Activated CD8-positive, alpha-beta memory T cell treated with anti-CD3 and anti-CD28 coated beads, Interleukin-2, amount 50 U/mL, for 24 hours (primary cell): ENCODE data around the gene PRICKLE4.

Experiments
- DNase-seq: peaks from one replicate; pipeline ENCODE4 v3.0.0-alpha.2; 2020; ENCODE audit errors: extremely low read depth

PRICKLE4 gene, protein sequence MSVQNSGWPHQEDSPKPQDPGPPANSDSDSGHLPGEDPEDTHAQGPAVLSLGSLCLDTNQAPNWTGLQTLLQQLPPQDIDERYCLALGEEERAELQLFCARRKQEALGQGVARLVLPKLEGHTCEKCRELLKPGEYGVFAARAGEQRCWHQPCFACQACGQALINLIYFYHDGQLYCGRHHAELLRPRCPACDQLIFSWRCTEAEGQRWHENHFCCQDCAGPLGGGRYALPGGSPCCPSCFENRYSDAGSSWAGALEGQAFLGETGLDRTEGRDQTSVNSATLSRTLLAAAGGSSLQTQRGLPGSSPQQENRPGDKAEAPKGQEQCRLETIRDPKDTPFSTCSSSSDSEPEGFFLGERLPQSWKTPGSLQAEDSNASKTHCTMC

DNA sequence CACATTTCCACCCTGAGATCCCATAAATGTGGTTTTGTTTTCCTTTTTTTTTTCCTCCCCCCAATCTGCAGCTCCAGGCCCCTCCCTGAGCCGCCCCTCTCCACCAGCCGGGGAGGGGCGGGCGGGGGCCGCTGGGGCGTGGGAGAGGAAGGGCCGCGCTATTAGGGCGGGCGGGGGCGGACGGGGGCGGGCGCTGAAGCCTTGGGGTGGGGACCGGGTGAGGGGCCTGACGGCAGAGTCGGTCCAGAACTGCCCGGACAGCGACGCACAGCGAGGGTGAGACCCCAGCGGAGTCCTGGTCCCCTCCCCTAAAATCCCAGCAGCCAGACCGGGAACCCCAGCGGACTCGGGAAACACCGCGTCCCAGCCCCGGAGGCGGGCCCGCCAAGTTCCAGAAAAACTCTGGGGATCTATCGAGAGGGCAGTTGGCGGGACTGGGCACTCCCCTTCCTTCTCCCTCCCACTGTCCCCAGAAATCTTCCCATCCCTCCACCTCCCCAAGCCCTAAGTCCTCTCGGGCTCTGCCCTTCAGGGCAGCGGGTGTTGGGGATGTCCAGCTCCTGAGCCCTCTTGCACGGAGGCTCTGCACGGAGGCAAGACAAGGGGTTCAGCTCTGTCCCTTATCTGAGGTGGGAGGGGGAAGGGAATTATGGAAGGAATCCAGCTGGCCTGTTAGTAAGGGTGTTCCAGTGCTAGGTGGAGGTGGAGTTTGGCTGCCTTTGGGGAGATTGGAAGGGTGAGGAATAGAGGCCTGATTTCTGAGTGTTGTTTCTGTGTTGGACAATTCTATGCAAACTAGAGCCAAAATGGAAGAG is at the start of gene PRICKLE4:
Gene PRICKLE4 (plus strand): TSS at position 232 of the 815 bp plus-strand sequence. CDS start 2,692 bp downstream, outside the sequence.
- DNase-seq, result no peak

DNA sequence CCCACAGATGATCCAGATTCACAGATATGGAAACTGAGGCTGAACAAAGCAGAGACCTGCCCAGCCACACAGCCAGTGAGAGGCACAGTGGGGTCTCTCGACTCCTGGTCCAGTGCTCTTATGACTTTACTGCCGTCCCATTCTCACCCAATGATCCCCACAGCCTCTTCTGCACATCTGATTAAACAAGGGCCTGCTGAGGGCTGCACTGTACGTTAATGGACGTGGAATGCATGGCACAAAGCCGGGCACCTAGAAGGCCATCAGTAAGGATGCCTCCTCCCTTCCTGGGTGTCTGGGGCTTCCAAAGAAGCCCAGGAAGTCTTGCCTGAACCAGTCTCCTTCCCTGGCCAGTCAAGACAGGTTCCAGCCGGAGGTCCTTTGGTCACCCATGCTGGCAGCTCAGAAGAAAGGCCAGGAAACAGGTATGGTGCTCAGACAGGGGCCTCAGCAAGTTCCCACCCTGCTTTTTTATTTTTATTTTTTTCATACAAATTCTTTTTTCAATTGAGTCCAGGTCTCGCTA is 49.0 kb upstream of the PRICKLE4 start:
- no peak for DNase-seq

DNA sequence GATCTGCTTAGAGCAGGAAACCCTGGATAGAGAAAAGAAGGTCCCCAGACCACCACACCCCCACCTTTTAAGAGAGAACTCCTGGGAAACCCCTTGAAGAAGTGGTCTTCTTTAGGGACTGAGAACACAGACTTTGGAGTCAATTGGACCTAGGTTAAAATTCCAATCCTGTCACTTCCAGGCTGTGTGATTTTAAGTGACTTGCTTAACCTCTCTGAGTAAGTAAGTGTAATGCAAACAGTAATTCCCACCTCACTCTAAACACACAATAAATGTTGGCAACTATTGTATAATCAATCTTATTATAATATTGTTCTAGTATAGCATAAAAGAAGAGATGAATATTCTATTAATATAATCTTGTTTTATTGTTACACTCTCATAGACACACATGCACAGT is 48.4 kb upstream of the PRICKLE4 start:
- DNase-seq, result no peak

DNA sequence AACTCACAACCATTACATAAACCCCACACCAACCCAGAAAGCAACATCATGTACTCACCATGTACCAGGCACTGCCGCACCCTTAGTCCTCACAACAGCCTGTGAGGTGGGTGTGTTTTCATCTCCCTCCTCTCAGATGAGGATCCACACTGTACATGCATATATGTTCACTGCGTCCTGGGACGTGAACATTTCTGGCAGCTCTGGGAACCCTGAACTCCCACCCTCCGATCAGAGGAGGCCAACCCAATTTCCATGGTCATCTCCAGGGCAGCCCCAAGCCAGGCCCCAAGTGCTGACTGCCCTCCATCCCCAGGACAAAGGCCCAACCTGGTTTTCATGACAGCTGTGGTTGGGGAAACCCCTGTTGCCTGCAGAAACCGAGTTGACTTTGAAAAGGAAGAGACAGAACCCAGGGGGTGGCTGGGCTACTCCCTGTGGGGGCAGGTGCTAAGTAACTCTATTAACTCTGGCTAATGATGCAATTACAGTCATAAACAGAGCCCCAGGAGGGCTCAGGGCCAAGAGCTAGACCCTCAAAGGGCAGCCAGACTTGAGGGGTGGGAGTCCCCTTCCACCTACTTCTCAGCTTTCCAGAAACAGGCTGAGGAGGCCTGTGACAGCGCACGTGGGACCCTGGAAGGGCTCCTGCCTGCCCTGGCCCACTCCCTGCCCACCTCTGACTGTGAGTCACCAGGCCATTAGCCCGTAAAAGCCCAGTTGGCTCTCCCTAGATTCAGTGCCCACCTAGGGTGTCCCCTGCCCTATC is 47.8 kb upstream of the PRICKLE4 start:
- DNase-seq, result no peak

DNA sequence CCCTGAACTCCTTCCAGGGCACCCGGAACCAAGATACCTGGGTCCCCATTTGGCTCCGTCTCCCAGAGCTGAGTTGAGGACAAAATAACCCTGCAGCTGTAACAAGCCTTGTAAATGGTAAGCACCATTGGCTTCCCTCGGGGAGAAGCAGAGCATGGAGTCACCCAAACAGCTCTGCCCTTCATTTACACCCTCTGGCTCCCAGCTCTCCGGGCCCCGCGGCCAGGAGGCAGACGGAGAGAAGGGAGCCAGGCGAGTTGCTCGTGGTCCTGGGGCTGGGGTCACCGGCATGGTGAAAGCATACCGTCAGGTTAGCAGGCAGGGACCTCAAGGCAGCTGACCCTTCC is 47.2 kb upstream of the PRICKLE4 start:
- DNase-seq, result no peak

DNA sequence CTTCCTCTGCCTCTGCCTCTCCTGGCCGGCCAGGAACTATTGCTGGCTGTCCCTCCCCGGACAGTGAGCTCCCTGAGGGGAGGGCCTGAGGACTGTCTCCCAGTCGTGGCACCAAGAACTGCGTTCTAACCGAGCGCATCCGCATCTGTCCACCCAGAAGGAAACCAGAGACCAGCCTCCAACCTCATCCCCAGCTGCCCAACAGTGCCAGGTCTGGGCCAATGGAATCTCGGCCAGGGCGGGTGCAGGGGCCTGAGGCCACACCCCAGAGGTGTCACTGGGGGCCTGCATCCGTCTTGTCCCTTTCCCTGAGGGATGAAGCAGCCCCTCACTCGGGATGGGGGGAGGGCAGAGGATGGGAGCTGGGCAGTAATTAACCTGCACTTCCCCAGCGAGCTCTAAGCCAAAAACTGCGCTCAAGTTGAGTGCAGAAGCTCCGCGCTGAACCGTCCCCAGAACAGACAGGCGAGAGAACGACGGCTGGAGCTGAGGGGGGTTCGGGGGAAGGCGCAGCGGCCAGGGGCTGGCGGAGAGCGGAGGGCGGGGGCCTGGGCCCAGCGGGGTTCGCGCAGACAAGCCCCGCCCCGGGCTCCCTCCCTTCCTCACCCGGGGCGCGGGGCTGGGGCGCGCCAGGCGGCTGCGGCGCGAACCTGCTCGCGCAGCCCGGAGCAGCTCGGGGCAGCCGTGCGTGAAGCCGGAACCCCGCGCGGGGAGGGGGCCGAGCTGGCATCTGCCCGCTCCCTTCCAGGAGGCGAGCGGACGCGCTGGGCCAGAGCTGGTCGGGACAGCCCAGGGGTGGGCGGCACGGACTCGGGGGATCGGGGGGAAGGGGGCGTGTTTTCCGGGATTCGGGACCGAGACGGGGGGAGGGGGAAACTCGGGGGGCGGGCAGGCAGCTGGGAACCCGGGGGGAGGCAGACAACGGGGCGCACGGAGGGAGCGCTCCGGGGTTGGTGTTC is 46.6 kb upstream of the PRICKLE4 start:
- no peak for DNase-seq

DNA sequence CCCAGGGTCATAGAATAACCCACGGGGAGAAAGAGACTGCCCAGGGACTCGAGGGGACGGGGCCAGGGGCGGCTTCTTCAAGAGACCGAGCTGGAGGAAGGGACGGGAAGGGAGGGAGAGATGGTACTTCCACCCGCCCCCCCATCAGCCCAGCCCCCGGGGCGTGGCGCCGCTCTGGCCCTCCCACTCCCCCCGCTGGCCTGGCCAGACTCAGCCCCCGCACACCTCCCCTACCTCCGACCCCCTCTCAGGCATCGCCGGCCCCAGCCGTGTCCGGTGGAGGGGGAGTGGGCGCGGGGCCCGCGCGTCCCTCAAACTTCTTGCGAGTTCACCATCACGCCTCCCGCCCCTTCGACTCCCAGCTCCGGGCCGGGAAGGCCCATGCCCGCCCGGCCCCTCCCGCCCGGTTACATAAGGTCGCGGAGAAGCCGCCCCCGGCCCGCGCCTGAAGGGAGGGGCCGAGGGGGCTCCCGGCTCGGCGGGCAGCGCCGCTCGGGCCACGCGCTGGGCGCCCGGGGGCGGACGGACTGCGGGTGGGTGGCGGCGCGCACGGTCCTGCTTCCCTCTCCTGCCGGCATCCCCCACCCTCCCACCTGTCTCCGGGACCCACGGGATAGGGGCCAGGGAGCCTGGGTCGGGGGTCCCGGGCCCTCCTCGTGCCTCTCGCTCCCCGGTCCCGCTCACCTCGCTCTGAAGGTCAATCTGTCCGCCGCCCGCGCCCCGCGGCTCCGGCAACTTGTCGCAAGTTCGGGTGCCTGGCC is 45.7 kb upstream of the PRICKLE4 start:
- DNase-seq, result no peak

DNA sequence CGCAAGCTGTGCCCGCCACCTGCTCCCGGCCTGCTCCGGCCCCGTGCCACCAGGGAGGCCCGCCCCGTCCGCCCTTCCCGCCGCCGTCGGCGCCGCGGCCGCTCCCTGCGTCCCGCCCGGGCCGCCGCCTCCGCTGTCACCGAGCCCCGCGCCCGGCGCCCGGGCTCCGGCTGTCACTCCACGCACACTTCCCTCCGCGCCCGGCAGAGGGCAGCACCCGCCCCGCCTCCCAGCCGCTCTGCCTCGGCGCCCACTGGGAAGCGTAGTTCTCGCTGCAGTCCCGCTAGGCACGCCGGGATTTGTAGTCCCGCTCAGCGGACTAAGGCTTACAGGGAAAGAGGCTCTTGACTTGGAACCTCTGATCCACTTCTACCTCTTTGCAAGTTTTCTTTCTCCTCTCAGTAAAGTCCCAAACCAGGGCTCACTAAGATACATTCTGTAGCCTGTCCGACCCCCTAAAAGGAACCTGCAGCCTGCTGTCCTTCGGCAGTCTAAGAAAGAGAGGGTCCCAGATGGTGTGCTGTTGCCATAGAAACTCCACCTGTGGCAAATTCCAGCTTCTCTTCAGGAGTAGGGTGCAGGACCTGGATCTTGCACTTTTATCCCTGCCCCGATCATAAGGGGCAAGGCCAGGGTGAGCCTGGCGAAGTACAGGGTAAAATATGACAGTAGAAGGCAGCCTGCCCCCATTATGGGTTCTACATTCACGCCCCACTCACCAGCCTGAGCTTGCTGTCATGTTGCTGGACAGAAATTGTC is 45.0 kb upstream of the PRICKLE4 start, which contains the start of gene TFEB:
Gene TFEB (minus strand): TSS at position 182 of the 759 bp plus-strand sequence. CDS start 44,395 bp downstream, outside the sequence.
- peak; percentile 73 for DNase-seq

DNA sequence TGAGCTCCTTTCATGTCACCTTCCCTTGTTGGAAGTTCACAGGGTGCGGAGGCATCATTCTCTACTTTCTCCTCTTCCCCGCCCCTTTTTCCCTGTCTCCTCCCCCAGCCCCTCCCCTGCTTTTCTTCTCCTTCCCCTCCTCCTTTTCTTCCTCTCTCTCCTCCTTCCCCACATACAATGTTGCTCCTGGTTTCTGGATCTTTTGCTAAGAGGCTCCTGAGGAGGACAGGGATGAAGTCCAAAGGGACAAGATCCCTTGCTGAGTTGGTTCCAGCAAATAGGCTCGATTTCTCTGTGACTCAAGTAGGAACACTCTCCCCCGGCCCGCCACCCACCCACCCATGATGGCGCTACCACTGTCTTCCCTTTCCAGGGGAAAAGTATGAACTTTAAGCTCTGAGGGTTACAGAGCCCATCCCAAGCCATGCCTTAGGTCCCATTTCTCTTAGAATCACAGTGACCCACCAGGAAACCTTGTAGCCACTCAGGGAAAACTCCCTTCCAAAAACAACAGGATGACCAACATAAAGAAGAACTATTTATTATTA is 44.3 kb upstream of the PRICKLE4 start:
- no peak for DNase-seq

DNA sequence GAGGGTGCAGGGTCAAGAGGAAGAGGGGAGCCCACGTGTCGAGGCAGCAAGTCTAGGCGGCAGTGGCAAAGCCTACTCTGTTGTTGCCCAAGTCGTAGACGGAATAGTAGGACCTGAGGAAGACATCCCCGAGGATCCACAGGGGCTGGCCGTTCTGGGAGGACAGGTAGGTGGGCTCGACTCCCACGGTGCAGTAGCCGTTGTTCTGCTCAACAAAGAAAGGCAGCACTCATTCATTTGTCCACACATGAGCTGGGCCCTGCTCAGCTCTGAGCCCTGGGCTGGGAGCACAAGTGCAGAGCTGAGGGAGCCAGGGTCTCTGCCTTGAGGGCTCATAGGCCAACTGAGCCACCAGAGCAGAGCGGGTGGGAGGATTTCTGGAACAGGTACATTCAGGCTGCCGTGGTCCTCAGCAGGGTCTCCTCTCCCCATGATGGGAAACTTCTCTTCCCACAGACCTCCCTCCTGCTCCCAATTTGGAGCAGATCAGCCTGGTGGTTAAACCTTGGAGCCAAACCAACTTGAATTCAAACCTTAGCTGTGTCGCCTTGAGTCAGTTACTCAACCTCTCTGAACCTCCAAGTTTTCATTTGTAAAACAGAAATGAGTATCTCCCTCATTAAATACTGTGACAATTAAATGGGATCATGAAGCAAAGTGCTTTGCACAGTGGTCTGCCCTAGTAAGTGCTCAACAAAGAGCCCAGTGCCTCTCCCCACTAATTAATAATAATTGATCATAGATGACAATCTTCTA is 43.6 kb upstream of the PRICKLE4 start:
- no peak for DNase-seq

DNA sequence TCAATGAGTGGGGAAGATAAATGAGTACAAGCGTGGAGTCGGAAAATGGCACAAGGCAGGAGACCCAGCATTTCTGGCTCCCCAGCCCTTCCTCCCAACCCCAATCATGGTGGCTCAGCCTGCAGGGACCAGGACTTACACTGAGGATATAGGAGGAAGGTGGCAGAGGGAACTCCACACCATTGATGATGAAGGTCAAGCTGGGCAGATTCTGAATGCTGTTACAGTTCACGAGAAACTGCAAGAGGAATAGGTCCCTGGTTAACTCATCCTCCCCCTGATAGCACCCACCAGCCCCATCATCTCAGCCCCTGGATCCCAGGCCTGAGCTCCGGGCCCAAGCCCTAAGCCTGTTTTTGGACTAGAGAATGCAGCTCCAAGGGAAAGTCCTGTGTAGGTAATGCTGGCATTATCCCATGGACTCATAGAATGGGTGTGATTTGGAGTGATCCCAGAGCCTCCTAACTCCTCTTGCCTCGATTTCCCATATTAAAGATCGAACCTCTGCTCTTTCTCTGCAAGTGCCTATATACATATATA is 42.9 kb upstream of the PRICKLE4 start:
- no peak for DNase-seq

DNA sequence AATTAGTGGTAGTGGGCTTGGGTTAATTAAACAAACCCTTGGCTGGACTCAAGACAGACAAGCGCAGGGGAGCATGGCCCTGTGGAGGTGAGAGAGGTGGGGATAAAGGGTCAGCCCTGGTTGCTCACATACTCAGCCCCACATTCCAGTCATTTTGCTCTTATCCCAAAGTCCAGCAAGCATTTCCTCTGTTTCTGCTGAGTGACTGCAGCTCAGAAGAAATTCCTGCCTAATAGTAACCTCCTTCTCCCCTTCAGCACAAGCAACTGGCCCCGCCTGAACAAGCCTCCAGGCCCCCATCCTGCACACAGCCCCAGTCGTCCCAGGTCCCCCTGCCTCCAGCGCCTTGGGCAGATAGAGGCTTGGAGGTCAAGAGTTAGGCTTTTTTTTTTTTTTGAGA is 41.5 kb upstream of the PRICKLE4 start:
- DNase-seq, result no peak

DNA sequence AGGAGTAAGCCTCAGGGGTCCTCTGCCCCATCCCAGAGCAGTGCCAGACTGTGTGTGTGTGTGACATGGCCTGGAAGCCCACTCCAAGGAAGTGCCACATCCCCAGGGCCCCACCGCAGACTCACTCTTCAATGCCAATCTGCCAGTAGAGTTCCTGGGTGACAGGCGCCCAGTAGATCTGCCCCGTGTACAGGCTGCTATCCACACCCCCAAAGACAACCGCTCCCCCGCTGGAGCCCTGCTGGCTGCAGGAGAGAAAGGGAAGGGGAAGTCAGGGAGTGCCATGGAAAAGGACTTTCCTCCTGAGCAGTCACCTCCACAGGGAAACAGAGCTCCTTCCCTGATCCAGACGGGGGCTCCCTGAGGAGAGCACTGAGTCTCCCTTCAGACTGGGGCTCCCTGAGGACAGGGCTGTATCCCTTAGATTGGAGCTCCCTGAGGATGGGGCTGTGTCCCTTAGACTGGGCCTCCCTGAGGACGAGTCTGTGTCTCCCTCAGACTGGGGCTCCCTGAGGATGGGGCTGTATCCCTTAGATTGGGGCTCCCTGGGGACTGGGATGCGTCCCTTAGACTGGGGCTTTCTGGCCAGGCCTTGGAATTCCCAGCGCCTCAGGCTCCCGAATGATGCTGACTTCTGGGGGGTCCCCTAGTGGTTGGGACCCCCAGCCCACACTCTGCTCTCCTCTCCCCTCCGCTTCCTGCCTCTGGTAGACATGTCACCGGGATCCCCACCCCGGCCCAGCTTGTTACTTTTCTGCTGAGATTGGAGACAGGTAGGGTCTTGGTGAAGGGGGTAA is 40.0 kb upstream of the PRICKLE4 start:
- DNase-seq, result no peak

DNA sequence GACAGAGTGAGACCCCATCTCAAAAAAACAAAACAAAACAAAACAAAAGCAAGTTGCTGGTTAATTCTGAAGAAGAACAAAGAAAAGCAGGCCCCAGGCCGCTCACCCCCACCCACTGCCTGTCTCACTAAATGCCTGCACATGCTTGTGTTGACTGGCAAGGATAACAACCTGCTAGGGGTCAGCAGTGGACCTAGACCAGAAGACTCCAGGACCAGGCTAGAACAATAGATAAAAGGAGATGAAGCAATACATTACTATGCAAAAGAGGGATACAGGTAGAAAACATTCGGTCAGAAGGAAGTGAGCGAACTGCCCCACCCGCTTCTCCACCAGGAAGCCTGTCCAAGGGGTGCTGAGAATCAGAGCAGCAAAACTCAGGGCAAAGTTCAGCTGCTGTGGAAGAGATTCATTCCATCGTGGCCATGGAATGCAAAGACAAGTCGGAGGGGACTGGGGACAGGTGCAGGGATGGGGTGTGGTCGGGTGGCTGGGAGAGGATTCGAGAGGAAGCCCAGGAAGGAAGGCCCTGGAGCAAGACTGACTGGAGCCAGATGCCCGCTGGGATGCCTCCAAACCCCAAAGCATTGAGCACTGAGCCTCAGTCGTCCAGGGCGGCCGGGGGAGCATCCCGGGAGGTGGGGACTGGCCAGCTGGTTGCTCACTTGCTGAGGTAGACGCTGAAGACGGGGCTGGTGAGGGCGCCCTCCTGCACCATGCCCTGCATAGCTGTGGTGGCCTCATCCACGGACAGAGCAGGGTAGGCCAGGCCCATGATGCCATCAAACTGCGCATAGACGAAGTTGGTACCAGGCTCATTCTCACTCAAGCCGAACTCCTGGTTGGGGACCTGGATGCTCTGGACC is 38.7 kb upstream of the PRICKLE4 start:
- DNase-seq, result no peak

DNA sequence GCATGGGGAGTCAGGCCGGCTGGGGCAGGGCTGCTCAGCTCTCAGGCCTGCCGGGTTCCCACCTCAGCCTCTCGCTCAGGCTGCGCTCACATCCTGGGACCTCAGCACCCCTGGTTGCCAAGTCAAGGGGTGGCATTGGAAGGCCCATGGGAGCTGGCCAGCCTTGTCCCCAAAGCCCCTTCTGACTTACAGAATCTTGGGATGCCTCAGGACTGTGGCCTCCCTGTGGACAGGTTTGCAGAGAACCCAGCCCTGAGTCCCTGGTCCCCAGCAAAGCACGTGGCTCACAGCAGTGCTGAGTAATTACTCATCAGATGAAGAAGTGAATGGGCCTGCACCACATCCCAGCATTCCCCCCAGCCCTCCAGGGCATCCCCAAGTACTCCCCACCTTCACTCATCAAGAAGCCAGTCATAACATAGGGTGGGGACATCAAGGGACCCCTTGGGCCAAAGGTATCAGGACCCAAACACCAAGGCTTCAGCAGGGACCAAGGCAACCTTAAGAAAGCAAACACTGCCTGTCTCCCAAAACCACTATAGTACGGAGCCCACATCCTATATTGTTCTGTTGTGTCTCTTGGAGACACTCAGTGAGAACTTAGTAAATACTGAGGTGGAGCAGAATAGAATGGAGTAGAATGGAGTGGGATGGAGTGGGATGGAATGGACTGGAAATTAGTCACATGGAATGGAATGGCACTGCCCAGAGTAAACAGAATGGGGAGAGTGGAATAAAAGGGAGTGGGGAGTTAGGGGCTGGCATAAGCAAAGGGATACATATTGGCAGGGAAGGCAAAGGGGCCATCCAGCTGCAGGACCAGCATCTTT is 37.0 kb upstream of the PRICKLE4 start:
- DNase-seq, result no peak
